SU-DHL-6 (cell line): ENCODE results near the gene CTNNA2.

Experiments used
- H2AFZ ChIP-seq: fragments of 200-600 bp; sonication (generic); 2 replicates; pipeline ENCODE4 v1.6.1; 2014; ENCODE audit warnings: low read depth, mild to moderate bottlenecking, moderate library complexity, mixed read lengths, antibody characterized with exemption, low read length; ENCODE audit not compliant: severe bottlenecking
- H3F3A ChIP-seq: fragments of 200-600 bp; shearing (Covaris generic); 2 replicates; pipeline ENCODE4 v1.6.0; 2016; ENCODE audit warnings: antibody characterized with exemption, mild to moderate bottlenecking; ENCODE audit not compliant: insufficient read depth
- H3K27ac ChIP-seq: fragments of 200-600 bp; sonication (generic); 2 replicates; pipeline ENCODE4 v1.5.1; 2016; ENCODE audit warnings: low read depth, mild to moderate bottlenecking, low read length, moderate library complexity, mixed read lengths
- H3K27me3 ChIP-seq: fragments of 200-600 bp; sonication (generic), shearing (Covaris generic); 2 replicates; pipeline ENCODE4 v1.6.0; 2014; ENCODE audit warnings: mild to moderate bottlenecking, low read length
- H3K36me3 ChIP-seq: fragments of 200-600 bp; sonication (generic); 2 replicates; pipeline ENCODE4 v1.6.1; 2014; ENCODE audit warnings: mild to moderate bottlenecking, low read length, mixed read lengths
- H3K4me2 ChIP-seq: fragments of 300-600, 200-600 bp; shearing (Covaris generic), sonication (generic); 2 replicates; pipeline ENCODE4 v1.6.0; 2014; ENCODE audit warnings: low read length, low read depth, mild to moderate bottlenecking; ENCODE audit not compliant: poor library complexity, severe bottlenecking
- H3K4me3 ChIP-seq: fragments of 200-600 bp; sonication (generic); 2 replicates; pipeline ENCODE4 v1.5.1; 2014; ENCODE audit warnings: antibody characterized with exemption, low read length, mild to moderate bottlenecking, mixed read lengths; ENCODE audit not compliant: insufficient read depth, poor library complexity, severe bottlenecking
- H3K79me2 ChIP-seq: fragments of 200-600 bp; sonication (generic); 2 replicates; pipeline ENCODE4 v1.6.1; 2014; ENCODE audit warnings: mild to moderate bottlenecking, low read length, moderate library complexity; ENCODE audit not compliant: insufficient read depth
- H3K9ac ChIP-seq: fragments of 200-600 bp; sonication (generic); 2 replicates; pipeline ENCODE4 v1.7.0; 2014; ENCODE audit warnings: mild to moderate bottlenecking, low read length
- H3K9me2 ChIP-seq: fragments of 200-600 bp; sonication (generic); replicated peaks from 2 replicates; pipeline ENCODE4 v1.6.1; 2014; ENCODE audit warnings: low read length; ENCODE audit not compliant: insufficient read depth
- H3K9me3 ChIP-seq: fragments of 200-600 bp; sonication (generic); 2 replicates; pipeline ENCODE4 v1.6.1; 2014; ENCODE audit warnings: low read length, mixed read lengths; ENCODE audit not compliant: insufficient read depth
- H4K20me1 ChIP-seq: fragments of 200-600 bp; sonication (generic); 2 replicates; pipeline ENCODE4 v1.6.1; 2014; ENCODE audit warnings: low read depth, mild to moderate bottlenecking, antibody characterized with exemption, low read length, moderate library complexity, mixed read lengths
- CTCF ChIP-seq: fragments of 200-600 bp; sonication (generic); IDR thresholded peaks from one replicate; pipeline ENCODE4 v1.5.1; 2017; ENCODE audit warnings: antibody characterized with exemption, mild to moderate bottlenecking, low read length, moderate library complexity; ENCODE audit not compliant: insufficient read depth, poor library complexity, severe bottlenecking
- EZH2phosphoT487 ChIP-seq: fragments of 200-600 bp; sonication (generic), shearing (Covaris generic); conservative IDR thresholded peaks from 2 replicates; pipeline ENCODE4 v1.6.1; 2018; ENCODE audit warnings: mild to moderate bottlenecking, antibody characterized with exemption, low read length, moderate library complexity, mixed read lengths

The CTNNA2 gene

GRCh38 chr2:80638783-80639182 lies 1125.9 kb downstream of the CTNNA2 start:
- TF ChIP-seq EZH2phosphoT487 = no peak
- TF ChIP-seq CTCF = no peak
- Histone ChIP-seq H3K4me2 (no peak overlapping the region), H3K79me2 (no peaks in the 10 kb centered on the region), H3K4me3 (no peak overlapping the region), H3K9ac (no peak overlapping the region), H3K36me3 (no peaks in the 10 kb centered on the region), H3K9me3 (no peaks in the 10 kb centered on the region), H2AFZ (no peak overlapping the region), H3F3A (no peaks in the 10 kb centered on the region), H3K27me3 (no peaks in the 10 kb centered on the region), H3K27ac (no peak overlapping the region), H4K20me1 (no peaks in the 10 kb centered on the region), H3K9me2 (no peaks in the 10 kb centered on the region)

GRCh38 chr2:80642465-80642864 lies 1129.6 kb downstream of the CTNNA2 start:
- no peaks in the 10 kb centered on the region for H4K20me1 ChIP-seq
- H3F3A ChIP-seq = no peaks in the 10 kb centered on the region
- H3K79me2 ChIP-seq = no peaks in the 10 kb centered on the region
- no peaks in the 10 kb centered on the region for H3K27me3 ChIP-seq
- H2AFZ ChIP-seq = no peak overlapping the region
- no peak overlapping the region for H3K4me3 ChIP-seq
- H3K4me2 ChIP-seq = no peak overlapping the region
- H3K9me2 ChIP-seq = no peaks in the 10 kb centered on the region
- H3K36me3 ChIP-seq = no peaks in the 10 kb centered on the region
- TF ChIP-seq EZH2phosphoT487 (no peak), CTCF (no peak)
- no peak overlapping the region for H3K27ac ChIP-seq
- no peak overlapping the region for H3K9ac ChIP-seq
- no peaks in the 10 kb centered on the region for H3K9me3 ChIP-seq

- Histone ChIP-seq H3K79me2 (no peaks in the 10 kb centered on the region), H3K9me3 (no peaks in the 10 kb centered on the region), H3K27ac (no peak overlapping the region), H3K27me3 (no peaks in the 10 kb centered on the region), H2AFZ (no peak overlapping the region), H3F3A (no peaks in the 10 kb centered on the region), H3K36me3 (no peaks in the 10 kb centered on the region), H3K4me2 (no peak overlapping the region), H4K20me1 (no peaks in the 10 kb centered on the region), H3K9me2 (no peaks in the 10 kb centered on the region), H3K4me3 (no peak overlapping the region), H3K9ac (no peak overlapping the region)
- TF ChIP-seq EZH2phosphoT487 (no peak), CTCF (no peak)
Measured at GRCh38 chr2:80643598-80643997, 1130.7 kb downstream of the CTNNA2 start.
